IPS DF 6.9 (cell line): ENCODE measurements around the gene ADAMTS14.

Experiments
- DNase-seq: peaks from one replicate; pipeline ENCODE4 v3.0.0-alpha.2; 2013; ENCODE audit warnings: low read depth, low spot score
- H3K27ac ChIP-seq: one replicate; pipeline ENCODE4 v1.5.1; 2013; ENCODE audit warnings: low read length, control low read depth
- H3K27me3 ChIP-seq: 2 replicates; pipeline ENCODE4 v1.6.1; 2013; ENCODE audit warnings: mild to moderate bottlenecking, low read length; ENCODE audit not compliant: control insufficient read depth, insufficient read depth
- H3K36me3 ChIP-seq: 2 replicates; pipeline ENCODE4 v1.6.1; 2013; ENCODE audit warnings: low read length; ENCODE audit not compliant: control insufficient read depth, insufficient read depth
- H3K4me1 ChIP-seq: 2 replicates; pipeline ENCODE4 v1.6.1; 2013; ENCODE audit warnings: low read length; ENCODE audit not compliant: control insufficient read depth, insufficient read depth
- H3K4me3 ChIP-seq: 2 replicates; pipeline ENCODE4 v1.5.1; 2013; ENCODE audit warnings: mild to moderate bottlenecking, low read length
- H3K9me3 ChIP-seq: 2 replicates; pipeline ENCODE4 v1.6.1; 2013; ENCODE audit warnings: low read length, inconsistent platforms; ENCODE audit not compliant: control insufficient read depth, insufficient read depth
- WGBS: extraction: QIAGEN DNeasy Blood & Tissue Kit; methylation state at CpG from one replicate; pipeline ENCODE4 v1.1.7; 2013; ENCODE audit warnings: mixed read lengths, missing lambda C conversion rate; ENCODE audit not compliant: insufficient read length, insufficient coverage; 5-methylcytosine and 5-hydroxymethylcytosine counted together

The ADAMTS14 gene

GRCh38 chr10:70714951-70715350, 42.6 kb downstream of the ADAMTS14 start:
- H3K36me3 ChIP-seq = no peaks in the 10 kb centered on the region
- no peak overlapping the region for H3K27ac ChIP-seq

DNA sequence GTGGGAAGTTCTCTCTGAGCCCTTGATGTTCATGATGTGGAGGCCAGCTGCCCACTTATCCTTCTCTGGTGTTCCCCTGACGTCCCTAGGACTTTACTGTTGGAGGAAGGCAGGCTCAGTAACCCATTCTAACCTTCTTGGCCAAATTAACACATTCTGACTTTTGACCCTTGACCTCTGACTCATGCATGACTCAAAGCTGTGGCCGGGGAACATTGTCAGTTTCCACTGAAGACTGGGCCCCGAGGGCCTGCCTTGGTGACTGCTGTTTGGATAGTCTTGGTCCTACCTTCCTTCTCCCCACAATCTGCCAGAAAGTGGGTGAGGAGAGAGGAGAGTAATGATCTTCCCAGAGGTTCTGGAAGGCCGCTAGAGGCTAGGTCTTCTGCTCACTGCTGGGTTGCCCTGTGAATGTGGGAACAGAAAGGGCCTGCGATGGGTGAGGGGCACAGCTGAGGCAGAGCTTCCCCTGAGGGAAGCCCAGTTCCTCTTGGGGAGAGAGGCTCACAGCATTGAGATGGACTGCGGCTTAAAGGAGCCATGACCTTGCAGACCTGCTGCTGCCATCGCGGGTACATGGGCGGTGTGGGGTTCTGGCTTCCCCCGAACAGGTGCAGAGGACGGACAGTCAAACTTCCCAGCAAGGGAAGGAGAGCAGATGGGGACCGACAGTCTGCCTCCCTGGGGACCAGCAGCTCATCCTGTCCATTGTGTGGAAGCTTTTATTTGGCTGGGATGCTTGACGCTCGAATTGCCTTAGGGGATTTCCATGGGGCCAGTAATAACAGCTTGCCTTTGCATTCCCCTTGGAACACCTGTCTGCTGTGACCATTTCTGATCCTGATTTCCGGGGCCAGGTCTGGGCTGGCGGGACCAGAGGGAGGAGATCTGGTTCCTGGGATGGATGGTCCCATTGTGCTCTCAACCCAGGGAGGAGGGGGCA, 43.8 kb downstream of the ADAMTS14 start:
- Histone ChIP-seq H3K9me3 (no peaks in the 10 kb centered on the region), H3K36me3 (no peaks in the 10 kb centered on the region), H3K27ac (no peak overlapping the region), H3K27me3 (no peaks in the 10 kb centered on the region), H3K4me3 (no peak overlapping the region), H3K4me1 (no peaks in the 10 kb centered on the region; the same call in 1 of the 2 replicates)
- no CpG with 5 or more reads among the region's 16 CpGs for WGBS
- no peak for DNase-seq

More at GRCh38 chr10:70714951-70715350, 42.6 kb downstream of the ADAMTS14 start:
- H3K4me3 ChIP-seq = no peak overlapping the region
- no peaks in the 10 kb centered on the region for H3K27me3 ChIP-seq
- H3K4me1 ChIP-seq = no peaks in the 10 kb centered on the region; the same call in 1 of the 2 replicates
- no peak for DNase-seq
- WGBS = no CpG with 5 or more reads among the region's 2 CpGs
- no peaks in the 10 kb centered on the region for H3K9me3 ChIP-seq

- no peaks in the 10 kb centered on the region for H3K4me1 ChIP-seq
- no peak for DNase-seq
- no peaks in the 10 kb centered on the region for H3K36me3 ChIP-seq
- H3K4me3 ChIP-seq = no peak overlapping the region
- WGBS = no CpG with 5 or more reads among the region's 4 CpGs
- H3K9me3 ChIP-seq = no peaks in the 10 kb centered on the region
- no peaks in the 10 kb centered on the region for H3K27me3 ChIP-seq
- no peak overlapping the region for H3K27ac ChIP-seq
Observed at GRCh38 chr10:70722820-70723424, 50.6 kb downstream of the ADAMTS14 start.

DNA sequence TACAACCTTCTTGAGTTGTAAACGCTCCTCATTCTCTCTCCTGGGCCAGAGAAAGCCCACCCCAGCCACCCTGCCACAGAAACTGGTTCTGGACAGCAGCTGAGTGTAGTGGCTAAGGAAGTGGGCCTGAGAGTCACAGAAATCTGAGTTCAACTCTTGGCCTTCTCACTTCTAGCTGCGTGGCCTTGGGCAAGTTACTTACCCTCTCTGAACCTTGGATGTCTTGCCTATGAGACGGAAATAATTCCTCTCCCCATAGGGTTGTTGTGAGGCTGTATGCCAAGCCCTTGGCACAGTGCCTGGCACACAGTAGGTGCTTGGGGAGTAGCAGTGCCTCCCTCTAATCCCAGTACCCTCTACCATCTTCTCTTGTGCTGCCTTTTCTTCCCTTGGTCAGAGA, 51.5 kb downstream of the ADAMTS14 start:
- WGBS = no CpG with 5 or more reads among the region's 3 CpGs
- Histone ChIP-seq H3K27me3 (no peaks in the 10 kb centered on the region), H3K36me3 (no peaks in the 10 kb centered on the region), H3K9me3 (no peaks in the 10 kb centered on the region), H3K4me1 (no peaks in the 10 kb centered on the region), H3K4me3 (no peak overlapping the region), H3K27ac (no peak overlapping the region)
- no peak for DNase-seq

GRCh38 chr10:70726909-70727495, 54.7 kb downstream of the ADAMTS14 start:
- H3K9me3 ChIP-seq = no peaks in the 10 kb centered on the region
- no peaks in the 10 kb centered on the region for H3K27me3 ChIP-seq
- no peak for DNase-seq
- no peaks in the 10 kb centered on the region for H3K36me3 ChIP-seq
- WGBS = no CpG with 5 or more reads among the region's 10 CpGs
- H3K4me3 ChIP-seq = no peak overlapping the region
- no peaks in the 10 kb centered on the region for H3K4me1 ChIP-seq
- H3K27ac ChIP-seq = no peak overlapping the region

GRCh38 chr10:70728328-70728727, 56.0 kb downstream of the ADAMTS14 start:
- WGBS = no CpG with 5 or more reads among the region's 2 CpGs
- H3K4me3 ChIP-seq = no peak overlapping the region
- no peak for DNase-seq
- H3K36me3 ChIP-seq = no peaks in the 10 kb centered on the region
- no peak overlapping the region for H3K27ac ChIP-seq
- H3K4me1 ChIP-seq = no peaks in the 10 kb centered on the region
- H3K9me3 ChIP-seq = no peaks in the 10 kb centered on the region
- H3K27me3 ChIP-seq = no peaks in the 10 kb centered on the region

DNA sequence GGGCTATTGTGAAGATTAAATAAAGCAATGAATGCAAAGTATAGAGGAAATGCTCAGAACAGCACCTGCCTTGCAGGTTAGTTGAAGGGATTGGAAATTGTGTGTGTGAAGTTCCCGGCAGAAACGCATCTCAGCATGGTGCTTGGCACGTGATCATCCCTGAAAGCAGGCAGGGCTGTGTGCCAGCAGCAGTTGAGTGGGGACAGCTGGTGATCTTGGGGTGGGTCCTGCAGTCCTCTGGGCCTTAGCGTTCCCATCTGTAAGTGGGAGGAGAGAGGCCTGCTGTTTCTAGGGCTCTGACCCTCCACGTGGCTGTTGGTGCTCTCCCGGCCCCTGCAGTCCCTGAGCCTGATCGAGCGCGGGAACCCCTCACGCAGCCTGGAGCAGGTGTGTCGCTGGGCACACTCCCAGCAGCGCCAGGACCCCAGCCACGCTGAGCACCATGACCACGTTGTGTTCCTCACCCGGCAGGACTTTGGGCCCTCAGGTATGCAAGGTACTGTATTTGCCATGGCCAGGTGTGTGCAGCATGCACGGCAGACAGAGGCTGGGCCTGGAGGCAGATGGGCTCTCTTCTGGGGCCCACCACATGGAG, 57.6 kb downstream of the ADAMTS14 start:
- Histone ChIP-seq H3K27ac (no peak overlapping the region), H3K36me3 (no peaks in the 10 kb centered on the region), H3K27me3 (no peaks in the 10 kb centered on the region), H3K4me1 (no peaks in the 10 kb centered on the region), H3K9me3 (no peaks in the 10 kb centered on the region), H3K4me3 (no peak overlapping the region)
- DNase-seq = no peak
- no CpG with 5 or more reads among the region's 16 CpGs for WGBS

DNA sequence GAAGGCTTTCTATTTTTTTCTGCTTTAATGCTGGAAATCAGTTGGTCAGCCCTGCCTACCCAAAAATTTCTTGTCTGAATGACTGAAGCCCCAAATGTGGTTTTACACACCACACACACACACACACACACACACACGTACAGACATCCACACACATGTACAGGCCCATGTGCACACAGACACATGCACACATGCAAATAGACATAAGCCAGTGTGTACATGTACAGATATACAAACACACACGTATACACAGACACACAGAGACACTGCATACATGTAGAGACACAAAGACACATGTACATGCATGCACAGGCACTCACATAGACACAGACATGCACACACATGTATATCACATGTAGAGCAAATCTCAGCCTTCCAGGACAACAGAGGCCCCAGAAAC, 58.6 kb downstream of the ADAMTS14 start:
- Histone ChIP-seq H3K4me1 (no peaks in the 10 kb centered on the region), H3K36me3 (no peaks in the 10 kb centered on the region), H3K9me3 (no peaks in the 10 kb centered on the region), H3K4me3 (no peak overlapping the region), H3K27me3 (no peaks in the 10 kb centered on the region), H3K27ac (no peak overlapping the region)
- no peak for DNase-seq
- WGBS = no CpG with 5 or more reads among the region's 2 CpGs

DNA sequence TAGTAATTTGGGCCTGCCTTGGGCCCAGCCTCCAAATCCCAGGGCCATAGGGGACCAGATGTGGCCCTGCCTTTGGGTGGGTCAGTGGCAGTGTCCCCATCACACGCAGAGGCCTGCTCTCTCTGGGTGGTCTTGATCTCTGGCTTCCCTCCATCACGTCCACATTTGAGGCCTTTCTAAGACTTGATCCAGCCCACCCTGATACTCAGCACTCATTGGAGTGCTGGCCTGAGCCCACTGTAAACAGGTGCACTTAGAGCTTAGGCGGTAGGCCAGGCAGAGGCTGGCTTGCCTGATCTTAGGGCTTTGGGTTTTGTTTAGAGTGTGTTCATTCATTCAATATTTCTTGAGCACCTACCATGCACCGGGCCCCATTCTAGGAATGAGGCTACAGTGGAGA, 60.3 kb downstream of the ADAMTS14 start:
- Histone ChIP-seq H3K4me1 (no peaks in the 10 kb centered on the region), H3K4me3 (no peak overlapping the region), H3K27me3 (no peaks in the 10 kb centered on the region), H3K36me3 (no peaks in the 10 kb centered on the region), H3K9me3 (no peaks in the 10 kb centered on the region), H3K27ac (no peak overlapping the region)
- no CpG with 5 or more reads among the region's 4 CpGs for WGBS
- no peak for DNase-seq

DNA sequence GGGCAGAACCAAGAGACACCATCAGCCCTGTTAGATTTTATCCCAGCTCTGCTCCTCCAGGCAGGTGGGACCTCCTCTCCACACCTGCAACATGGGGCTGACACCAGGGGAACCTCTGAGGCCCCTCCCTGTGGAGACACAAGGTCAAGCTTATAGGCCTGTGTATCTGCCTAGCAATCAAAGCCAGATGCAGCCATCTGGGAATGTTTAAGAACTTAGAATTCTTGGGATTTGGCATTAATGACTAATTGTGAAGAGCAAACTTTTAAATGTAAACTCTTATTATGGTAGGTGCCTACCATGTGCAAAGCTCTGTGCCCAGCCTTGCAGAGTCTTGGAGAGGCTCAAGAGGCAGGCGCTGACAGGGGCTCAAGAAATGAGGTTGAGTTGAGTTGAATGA, 60.7 kb downstream of the ADAMTS14 start:
- no CpG with 5 or more reads among the region's 1 CpG for WGBS
- DNase-seq = no peak
- no peaks in the 10 kb centered on the region for H3K36me3 ChIP-seq
- no peak overlapping the region for H3K27ac ChIP-seq
- no peak overlapping the region for H3K4me3 ChIP-seq
- H3K27me3 ChIP-seq = no peaks in the 10 kb centered on the region
- no peaks in the 10 kb centered on the region for H3K4me1 ChIP-seq
- H3K9me3 ChIP-seq = no peaks in the 10 kb centered on the region
